NK-92 treated with Interleukin-12 subunit alpha and Interleukin-12 subunit beta, amount 100 ng/mL, for 24 hours (cell line): Measurements from ENCODE around the gene UTF1.

Source experiments
- DNase-seq: peaks from one replicate; lab custom pipeline; 2025; lab: John Stamatoyannopoulos, UW

The UTF1 gene

DNA sequence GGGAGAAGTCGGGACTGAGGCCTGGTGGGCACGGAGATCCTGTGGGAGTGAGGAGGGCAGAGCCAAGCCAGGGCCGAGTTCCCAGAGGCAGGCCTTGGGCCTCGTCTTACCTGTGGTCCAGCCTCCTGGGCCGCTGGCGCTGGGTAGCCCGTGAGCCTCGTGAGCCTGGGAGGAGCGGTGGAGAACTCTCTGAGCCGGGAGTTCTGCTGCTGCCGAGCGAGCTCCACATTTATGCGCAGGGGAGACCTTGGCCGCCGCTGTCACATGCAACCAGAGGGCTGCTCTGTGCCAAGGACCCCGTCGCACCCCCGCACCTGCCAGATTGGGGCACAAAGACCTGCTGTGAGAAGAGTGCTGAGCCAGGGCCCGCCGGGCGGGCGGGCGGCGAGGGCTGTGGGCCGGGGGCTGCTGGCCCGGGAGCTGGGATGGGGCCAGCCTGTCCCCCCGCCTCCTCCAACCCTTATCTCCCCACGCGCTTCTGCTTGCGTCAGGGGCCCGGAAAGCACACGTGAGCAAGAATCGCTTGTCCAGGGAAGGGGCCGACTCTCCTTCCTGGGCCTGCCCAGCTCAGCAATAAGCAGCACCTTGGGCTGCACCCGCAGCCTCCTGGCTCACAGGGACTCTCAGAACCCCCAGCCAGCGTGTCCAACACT lies 17.8 kb downstream of the UTF1 start:
- DNase-seq: no peak

DNA sequence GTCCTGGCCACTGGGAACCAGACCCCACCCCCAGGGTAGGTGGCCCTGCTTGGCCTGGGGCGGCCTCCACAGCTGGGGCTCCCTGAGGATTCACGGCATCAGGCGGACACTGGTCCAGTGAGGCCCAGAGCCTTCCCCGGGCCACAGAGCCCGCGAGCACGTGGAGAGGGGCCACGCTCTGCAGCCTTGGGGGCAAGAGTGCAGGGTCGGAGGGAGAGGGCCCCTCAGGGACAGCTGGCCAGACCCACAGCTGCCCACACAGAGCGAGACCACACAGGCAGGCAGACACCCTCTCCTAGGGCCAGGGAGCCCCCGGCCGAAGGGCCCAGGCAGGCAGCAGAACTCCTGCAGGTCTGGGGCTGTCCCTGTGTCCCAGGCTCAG lies 18.3 kb downstream of the UTF1 start:
- no peak for DNase-seq

DNA sequence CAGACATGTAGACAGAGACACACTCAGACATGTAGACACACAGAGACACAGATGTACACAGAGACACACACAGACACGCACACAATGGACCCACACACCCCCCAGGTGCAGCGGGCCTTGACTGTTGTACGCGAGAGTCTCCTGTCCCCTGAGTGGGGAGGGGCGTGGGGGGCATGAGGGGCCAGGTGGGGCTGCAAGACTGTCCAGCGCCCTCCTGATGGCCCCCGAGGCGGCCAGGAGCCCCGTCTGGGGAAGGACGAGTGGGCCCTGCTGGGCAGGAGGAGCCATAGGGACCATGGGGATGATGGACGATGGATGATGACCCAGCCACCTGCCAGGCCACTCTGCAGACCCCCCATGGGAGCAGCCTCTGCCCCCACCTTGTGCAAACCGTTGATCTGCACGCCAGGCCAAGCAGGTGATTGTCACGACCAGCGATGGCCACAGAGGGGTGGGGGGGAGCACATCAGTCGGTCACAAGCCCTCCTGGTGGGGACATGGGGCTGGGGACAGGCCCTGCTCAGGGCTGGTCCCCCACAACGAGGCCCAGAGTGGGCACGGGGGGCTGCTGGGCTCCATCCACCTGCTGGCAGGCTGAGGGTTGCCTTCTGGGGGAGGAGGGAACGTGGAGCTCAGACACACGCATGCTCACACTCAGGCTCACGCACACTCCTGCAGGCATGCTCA lies 19.2 kb downstream of the UTF1 start:
- DNase-seq: no peak

DNA sequence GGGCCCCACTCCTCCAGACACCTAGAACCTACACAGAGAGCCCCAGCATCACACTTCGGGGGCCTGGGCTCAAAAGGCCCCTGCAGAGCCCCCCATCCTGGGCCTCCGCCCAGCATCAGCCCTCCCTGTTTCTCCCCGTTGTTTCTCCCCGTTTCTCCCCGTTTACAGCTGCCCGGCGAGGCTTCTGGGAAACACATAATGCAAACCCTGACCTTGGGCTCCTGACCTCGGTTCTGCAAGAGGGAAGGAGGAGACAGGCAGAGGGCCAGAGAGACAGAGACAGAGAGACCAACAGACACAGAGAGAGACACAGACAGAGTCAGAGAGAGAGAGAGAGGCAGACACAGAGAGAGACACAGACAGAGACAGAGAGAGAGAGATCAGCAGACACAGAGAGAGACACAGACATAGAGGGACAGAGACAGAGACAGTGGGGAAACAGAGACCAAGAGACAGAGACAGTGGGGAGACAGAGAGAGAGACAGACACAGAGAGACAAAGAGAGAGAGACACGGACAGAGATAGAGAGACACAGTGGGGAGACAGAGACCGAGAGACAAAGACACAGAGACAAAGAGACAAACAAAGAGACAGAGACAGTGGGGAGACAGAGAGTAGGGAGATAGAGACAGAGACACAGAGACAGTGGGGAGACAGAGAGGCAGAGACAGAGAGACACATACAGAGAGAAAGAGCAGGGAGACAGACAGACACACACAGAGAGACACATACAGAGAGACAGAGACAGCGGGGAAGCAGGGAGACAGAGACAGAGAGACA lies 20.1 kb downstream of the UTF1 start:
- no peak for DNase-seq

DNA sequence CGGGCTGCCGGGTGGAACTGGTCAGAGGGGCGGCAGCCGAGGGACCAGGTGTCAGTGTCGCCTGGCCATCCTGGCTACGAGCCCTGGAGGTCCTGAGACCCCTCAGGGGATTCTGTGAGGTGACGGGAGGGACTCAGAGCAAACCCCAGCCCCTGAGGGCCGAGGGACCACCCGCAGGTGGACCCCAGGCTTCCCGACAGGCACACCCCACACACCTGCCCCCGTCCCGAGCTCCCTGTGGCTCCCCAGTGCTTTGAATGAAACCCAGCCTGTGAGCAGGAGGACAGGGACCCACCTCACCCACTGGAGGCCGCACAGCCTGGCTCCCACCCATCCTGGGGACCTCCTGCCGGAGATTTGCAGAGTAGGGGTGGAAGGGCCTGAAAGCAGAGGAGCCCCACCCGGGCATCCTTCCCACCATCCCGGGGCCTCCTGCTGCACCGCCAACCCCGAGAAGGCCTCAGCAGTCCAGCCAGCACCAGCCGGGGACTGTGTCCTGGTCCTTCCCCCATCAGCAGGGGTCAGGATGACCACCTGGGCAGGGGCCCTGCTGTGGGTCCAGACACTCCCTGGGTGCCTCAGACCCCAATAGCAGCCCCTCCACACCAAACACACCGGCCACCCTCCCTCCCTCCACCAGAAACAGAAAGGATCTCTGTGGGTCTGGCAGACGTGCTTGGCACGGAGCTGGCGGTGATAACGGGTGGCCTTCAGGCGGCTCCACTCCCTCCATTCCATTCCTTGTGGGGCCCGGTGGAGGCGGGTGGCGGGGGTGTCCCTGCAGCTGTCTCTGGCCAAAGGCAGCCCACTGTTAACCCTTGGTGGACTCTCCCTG lies 21.6 kb downstream of the UTF1 start:
- DNase-seq: no peak

DNA sequence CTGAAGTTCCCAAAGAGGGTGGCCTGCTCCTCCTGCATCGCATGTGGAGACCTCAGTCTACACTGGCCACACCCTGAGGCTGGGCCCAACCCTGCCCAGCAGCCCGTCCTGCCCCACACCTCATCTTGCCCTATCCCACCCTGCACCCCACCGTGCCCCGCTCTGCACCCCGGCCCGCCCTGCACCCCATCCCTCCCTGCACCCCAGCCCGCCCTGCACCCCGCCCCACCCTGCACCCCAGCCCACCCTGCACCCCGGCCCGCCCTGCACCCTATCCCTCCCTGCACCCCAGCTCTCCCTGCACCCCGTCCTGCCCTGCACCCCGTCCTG lies 22.2 kb downstream of the UTF1 start:
- DNase-seq: no peak

DNA sequence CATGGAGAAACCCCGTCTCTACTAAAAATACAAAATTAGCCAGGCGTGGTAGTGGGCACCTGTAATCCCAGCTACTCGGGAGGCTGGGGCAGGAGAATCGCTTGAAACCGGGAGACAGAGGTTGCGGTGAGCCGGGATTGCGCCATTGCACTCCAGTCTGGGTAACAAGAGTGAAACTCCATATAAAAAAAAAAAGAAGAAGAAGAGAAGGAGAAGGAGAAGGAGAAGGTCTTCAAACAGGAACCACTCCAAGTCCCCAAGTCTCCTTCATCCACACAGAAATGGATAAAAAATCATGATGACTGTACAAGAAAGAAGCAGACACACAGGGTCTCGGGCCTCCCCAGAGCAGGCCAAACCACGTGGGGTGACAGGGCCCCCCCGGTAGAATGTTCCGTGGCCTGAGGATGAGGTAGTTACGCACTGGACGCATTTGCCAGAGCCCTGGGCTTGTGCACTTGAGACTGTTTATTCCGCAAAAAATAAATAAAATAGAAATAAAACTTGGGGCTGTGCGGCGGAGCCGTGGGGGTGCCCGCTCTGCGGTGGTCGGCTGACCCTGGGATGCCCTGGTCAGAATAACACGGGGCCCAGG lies 23.4 kb downstream of the UTF1 start:
- no peak for DNase-seq

DNA sequence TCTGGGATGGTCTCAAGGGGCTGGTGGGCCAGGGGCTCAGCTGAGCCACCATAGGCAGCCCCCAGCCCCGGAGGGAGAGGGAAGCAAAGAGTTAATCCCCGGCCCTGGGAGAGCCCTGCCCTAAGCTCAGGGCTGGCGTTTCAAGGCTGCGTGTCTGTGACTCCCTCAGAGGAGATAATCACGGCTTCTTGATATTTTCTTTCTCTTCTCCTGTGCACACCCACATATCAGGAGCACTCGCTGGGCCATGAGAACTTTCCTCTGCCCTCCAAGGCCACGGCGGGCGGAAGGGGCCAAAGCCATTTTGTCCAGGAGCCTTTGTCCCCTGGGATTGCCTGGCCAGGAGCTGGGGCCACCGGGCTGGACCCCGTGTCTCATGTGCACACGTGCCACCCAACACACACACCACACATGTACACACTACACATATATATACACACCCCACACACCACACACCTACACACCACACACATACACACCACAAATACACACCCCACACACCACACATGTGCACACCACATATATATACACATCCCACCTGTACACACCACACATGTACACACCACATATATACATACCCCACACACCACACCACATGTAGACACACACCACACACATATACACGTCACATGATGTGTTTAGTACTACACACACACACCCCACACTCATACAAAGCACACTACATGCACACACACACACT lies 24.6 kb downstream of the UTF1 start:
- DNase-seq: no peak

DNA sequence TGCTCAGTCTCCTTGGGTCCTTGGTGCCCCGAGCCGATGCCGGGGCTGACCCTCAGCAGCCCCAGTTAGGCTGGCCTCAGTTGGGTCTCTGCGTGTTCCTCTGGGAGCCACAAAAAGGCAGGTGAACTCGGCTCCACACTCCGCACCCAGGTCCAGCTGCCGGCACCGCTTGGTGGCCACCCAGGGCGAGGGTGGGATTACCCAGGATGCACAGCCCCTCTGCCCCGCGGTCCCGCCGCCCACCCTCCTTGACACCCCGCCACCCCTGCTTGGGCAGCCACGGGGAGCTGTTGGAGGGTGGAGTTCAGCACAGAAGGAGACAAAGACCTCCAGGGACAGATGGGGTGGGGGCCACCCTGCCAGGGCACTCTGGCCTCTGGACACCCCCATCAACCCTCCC lies 25.3 kb downstream of the UTF1 start:
- no peak for DNase-seq

DNA sequence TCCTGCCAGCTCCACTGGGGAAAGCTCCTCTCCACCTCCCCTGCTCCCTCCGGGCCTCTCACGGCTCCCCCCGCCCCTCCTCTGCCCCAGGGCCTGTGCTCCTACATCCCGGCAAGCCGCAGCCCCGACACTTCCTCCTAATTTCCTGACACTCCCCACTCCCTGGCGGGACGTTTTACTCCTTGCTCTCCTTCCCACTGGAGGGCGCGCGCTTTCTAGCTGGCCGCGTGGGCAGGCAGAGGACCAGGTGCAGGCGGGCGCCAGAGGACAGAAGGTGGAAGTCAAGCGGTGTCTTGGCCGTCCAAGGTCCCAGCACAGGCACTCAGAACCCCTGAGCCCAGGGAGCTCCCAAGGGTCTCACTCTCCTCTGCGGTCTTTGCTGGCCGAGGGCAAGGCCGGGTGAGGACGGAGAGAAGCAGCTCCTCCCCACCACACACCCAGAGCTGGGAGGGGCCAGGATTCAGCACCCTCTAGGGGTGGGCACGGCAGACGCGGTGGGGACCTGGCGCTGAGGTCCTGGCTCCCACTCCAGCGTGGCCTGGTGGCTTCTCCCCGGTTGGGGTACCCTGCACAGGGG lies 27.6 kb downstream of the UTF1 start:
- no peak for DNase-seq

DNA sequence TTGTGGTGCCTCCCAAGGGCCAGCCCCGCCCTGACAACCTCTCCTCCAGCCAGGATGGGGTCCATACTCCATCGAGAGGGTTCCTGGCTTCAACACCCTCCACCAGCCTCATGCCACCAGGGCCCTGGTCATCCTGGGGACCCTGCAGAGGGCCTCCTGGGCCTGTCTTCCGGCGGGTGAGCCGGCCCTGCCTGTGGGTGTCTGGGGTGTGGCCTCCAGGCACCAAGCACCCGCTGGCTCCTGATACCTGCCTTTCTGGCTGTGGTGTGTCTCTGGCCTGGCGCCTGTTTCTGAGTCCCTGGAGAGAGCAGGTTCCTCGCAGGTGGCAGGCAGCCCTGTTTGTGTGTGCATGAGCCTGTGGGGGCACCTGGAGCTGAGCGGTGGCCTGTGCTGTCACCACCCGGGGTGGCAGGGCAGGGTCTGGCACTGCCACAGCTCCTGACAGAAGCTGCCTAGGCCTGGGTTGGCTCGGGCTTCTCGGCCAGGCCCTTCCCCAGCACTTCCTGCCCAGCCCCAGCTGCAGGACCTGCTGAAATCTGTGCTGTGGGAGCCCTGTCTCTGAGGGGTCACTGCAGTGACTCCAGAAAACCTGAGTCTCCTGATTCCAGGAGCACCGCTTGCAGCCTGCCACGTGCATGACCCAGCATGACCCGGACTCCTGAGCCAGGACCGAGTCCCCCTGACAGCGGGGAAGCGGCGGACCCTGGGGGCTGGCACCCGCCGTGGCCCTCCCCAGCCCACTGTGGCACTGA lies 28.2 kb downstream of the UTF1 start:
- no peak for DNase-seq

DNA sequence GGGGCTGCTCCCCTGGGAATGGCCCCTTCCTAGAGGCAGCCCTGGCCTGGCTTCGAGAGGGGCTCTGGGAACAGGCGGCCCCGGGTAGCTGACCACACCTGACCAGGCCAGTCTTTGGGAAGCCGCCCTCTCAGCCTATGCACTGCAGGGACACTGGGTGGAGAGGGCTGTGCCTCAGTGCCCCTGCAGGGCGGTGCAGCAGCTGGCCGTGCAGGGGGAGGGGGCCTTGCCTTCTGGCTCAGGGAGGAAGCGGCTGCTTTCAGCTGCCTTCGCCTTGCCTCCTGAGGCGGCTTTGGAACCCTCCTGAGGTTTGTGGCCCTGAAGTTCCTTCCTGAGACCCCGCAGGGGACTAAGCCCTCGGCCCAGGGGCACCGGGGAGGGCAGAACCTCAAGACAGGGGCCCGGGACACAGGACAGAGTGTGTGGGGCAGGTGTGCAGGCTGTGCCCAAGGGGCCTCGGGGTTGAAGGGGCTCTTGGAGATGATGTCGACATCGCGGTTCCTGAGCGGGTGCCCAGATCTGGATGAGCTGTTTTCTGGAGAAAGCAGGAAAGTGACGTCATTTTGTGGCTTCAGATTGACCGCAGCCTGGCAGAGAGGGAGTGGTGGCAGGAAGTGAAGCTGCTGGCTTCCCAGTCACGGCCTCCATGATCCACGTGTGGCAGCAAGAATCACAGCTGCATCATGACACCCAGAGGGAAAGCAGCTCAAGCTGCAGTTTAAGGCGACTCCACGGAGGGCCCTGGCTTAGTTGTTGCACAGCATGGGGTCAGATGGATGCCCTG lies 29.0 kb downstream of the UTF1 start:
- DNase-seq: no peak

DNA sequence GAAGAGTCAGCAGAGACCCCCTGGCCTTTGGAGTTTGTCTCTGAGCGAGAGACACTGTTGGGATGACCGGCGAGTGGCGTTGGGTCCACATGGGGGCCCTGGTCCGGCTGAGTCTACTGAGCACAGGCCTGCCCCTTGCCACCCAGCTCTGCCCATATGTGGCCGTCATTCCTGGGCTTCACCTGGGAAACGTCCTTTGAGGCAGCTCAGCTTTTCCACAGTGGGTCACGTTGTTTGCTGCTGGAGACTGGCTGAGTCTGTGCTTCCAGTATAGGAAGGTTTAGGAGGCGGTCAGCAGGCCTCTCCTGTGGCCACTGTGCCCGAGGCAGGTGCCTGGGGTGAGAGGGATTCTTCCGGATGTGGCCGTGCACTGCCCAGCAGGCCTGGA lies 29.6 kb downstream of the UTF1 start:
- DNase-seq: no peak

DNA sequence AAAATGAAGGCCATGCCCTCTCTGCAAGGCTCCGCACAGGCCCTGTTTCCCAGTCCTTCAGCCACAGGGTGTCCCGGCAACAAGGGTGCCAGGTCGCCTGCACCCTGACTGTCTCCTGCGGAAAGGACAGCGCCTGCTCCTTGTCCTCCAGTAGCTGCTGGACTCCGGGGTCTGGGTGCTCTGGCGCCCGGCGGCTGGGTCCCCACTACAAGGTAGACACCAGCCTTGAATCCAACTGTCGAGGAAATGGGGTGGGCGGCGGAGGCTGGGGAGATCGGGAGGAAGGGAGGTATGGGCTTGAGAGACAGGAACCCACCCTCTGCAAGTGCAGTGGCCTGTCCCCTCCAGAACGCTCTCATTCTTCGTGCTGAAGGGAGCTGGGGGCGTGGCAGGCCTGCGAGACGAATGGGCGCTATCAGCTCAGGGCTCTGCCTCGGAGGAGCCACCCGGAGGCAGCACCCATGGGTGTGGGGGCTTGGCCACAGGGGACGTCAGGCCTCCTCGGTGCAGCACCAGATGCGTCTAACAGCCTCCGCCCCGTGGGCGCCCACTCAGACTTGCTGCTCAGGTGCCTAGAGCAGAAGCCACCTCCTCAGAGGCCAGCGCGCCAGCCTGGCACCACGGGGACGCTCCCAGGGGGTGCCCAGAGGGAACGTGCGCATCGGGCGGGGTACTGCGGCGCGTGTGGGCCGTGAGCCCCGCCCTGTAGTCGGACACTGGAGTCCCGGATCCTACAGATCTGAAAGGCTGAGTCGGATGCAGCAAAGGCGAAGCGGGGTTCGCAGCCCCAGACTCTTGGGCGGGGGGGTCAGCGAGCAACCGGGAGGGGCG lies 31.1 kb downstream of the UTF1 start:
- DNase-seq: no peak

DNA sequence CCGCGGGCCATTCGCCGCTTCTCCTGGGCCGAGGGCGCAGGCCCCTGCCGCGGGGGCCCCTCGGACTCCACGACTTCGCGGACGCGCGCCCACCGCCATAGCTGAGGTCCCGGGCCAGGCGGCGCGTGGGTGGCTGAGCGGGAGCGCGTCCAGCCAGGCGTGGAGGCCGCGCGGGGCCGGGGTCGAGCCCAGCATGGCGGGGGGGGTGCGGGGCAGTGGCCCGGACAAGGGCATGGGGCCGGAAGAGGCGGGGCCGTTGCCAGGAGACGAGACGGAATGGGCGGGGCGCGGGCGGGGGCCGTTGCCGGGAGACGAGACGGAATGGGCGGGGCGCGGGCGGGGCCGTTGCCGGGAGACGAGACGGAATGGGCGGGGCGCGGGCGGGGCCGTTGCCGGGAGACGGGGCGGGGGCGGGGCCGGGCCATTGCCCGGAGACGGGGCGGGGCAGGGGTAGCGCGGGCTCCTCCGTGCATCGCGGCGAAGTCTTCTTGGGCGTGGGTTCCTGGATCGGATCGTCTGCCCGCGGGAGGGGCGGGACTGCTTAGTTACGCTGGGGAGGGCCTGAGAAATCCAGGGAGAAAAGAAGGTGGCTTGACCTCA lies 31.8 kb downstream of the UTF1 start:
- peak; percentile 50 for DNase-seq

DNA sequence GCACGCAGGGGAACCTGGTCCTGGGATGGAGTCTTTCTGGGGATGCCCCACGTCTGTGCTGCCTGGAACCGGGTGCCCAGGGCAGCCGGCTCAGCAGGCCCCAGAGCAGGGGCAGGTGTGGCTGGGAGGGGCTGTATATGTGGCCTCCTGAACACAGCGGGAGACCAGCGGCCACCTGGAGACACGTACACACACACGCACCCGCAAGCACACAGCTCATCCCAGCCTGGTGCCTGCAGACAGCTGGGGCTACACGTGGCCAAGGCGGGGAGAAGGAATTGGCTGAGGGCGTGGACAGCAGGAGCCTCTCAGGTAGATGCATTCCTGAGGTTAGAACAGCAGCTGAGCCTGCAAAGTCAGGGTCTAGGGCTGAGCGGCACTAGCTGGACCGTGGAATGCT lies 32.7 kb downstream of the UTF1 start:
- DNase-seq: no peak

DNA sequence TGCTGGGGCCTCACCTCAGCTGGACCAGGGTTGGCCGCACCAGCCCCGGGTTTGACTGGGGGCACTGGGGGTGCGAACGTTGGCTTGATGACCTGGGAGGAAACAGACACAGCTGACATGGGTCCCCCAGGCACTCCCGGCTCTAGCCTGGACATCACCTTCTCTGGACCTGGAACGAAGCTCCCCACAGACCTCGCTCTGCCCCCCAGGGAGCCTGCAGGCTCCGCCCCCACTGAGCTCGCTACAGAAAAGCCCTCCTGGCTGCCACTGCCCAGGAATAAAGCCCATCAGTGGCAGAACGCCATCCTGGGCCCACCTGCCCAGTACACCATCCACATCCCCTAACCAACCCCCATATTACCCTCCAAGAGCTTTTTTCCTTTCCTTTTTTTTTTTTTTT lies 33.7 kb downstream of the UTF1 start:
- DNase-seq: no peak

DNA sequence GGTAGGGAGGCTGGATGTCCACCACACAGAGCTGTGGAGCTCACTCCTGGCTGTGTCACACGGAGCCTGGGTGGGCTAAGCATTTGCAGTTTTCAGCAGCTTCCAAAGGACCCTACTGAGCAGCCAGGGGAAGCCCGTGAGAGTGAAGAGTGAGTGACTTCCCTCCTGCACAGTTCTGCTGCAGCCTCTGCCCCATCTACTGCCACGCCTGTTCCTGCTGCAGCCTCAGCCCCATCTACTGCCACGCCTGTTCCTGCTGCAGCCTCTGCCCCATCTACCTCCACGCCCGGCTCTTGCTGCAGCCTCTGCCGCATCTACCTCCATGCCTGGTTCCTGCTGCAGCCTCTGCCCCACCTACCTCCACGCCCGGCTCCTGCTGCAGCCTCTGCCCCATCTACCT lies 34.4 kb downstream of the UTF1 start:
- DNase-seq: no peak
